Lower leg skin (tissue), 4 donors: ENCODE data around the gene LRRC9. TPM values are rescaled to one million over a fixed set of nuclear protein-coding genes. Genes with fewer than 3 reads are reported as not detected.
"Not testable (repeated sequence)": the region's sequence is repeated elsewhere in the genome, so short reads cannot be mapped to it uniquely, and the experiment has no call there.

Experiments used
- DNase-seq, 2 donors: peaks; one replicate each; pipeline ENCODE4 v3.0.0-alpha.2; 2019; ENCODE audit warnings: low spot score in 2 of 2
- H3K4me3 ChIP-seq: fragments of 200-600 bp; sonication (generic); 2 replicates; pipeline ENCODE4 v1.5.1; 2017; ENCODE audit warnings: mild to moderate bottlenecking, low read depth; ENCODE audit not compliant: poor library complexity, severe bottlenecking
- CTCF ChIP-seq, 3 donors: fragments of 450-650 bp; IDR thresholded peaks; one replicate each; pipeline ENCODE4 v1.5.1; 2016; ENCODE audit warnings: antibody characterized with exemption in 3 of 3, mild to moderate bottlenecking in 3 of 3, moderate library complexity in 2 of 3
- POLR2A ChIP-seq, 2 donors: fragments of 450-650 bp; IDR thresholded peaks; one replicate each; pipeline ENCODE4 v1.6.1; 2016 to 2017; ENCODE audit warnings: antibody characterized with exemption in 2 of 2, mild to moderate bottlenecking in 1 of 2, moderate library complexity in 1 of 2
- WGBS, 2 donors: methylation state at CpG; one replicate each; pipeline ENCODE4 v1.1.5; 2018; 5-methylcytosine and 5-hydroxymethylcytosine counted together
- intact Hi-C: fragments of 100-400 bp; cut with DNase I; formaldehyde crosslinking; loops from one replicate; pipeline ENCODE4 v1.15.0; 2023; ENCODE audit warnings: low total_unique reads
- total RNA-seq, 4 donors: library from RNA; depleted of rRNA; stranded (reverse); fragments of >200 nt; gene quantifications; one replicate each; pipeline ENCODE4 v1.1.0, GENCODE V29; 2016

Gene LRRC9
- total RNA-seq, 4 donors from 2014 or later: not detected

- TF ChIP-seq POLR2A (IDR thresholded peaks at IDR 0.05) (no peak), CTCF (IDR thresholded peaks at IDR 0.05) (no peak)
- intact Hi-C loops: no loop called here
- 86 to 88% methylated on average over 6 of the region's 6 CpGs for WGBS, 2 donors
- DNase-seq: no peak
- H3K4me3 ChIP-seq: no peak overlapping the region
Observed at GRCh38 chr14:60097974-60098373, 178.0 kb downstream of the LRRC9 start.

- 94 to 97% methylated on average over 7 of the region's 7 CpGs for WGBS, 2 donors
- intact Hi-C loops, DNase-seq, H3K4me3 ChIP-seq: not testable (repeated sequence)
Observed at GRCh38 chr14:60099855-60100254, 179.9 kb downstream of the LRRC9 start.

- intact Hi-C loops: no loop called here
- no peak for DNase-seq
- 65 to 70% methylated on average over 1 of the region's 1 CpG for WGBS, 2 donors
- no peak for TF ChIP-seq POLR2A (IDR thresholded peaks at IDR 0.05)
- no peak overlapping the region for H3K4me3 ChIP-seq
Observed at GRCh38 chr14:60101786-60102185, 181.8 kb downstream of the LRRC9 start.

- WGBS, 2 donors: 29 to 33% methylated on average over 2 of the region's 2 CpGs
- DNase-seq: no peak
- intact Hi-C loops: no loop called here
- no peak for TF ChIP-seq CTCF (IDR thresholded peaks at IDR 0.05)
- TF ChIP-seq POLR2A (IDR thresholded peaks at IDR 0.05): no peak
- H3K4me3 ChIP-seq: no peak overlapping the region
Observed at GRCh38 chr14:60102389-60102788, 182.4 kb downstream of the LRRC9 start.

GRCh38 chr14:60106339-60106738 is 186.4 kb downstream of the LRRC9 start:
- intact Hi-C loops: no loop called here
- DNase-seq: no peak
- WGBS, 2 donors: 42 to 53% methylated on average over 2 of the region's 2 CpGs
- H3K4me3 ChIP-seq: no peak overlapping the region
- no peak for TF ChIP-seq CTCF (IDR thresholded peaks at IDR 0.05)
- TF ChIP-seq POLR2A (IDR thresholded peaks at IDR 0.05): no peak

- intact Hi-C loops: no loop called here
- no peak overlapping the region for H3K4me3 ChIP-seq
- no peak for TF ChIP-seq POLR2A (IDR thresholded peaks at IDR 0.05)
- no peak for TF ChIP-seq CTCF (IDR thresholded peaks at IDR 0.05)
- no peak for DNase-seq
- 67 to 70% methylated on average over 4 of the region's 4 CpGs for WGBS, 2 donors
Observed at GRCh38 chr14:60107477-60107876, 187.5 kb downstream of the LRRC9 start.

GRCh38 chr14:60111732-60112131 is 191.8 kb downstream of the LRRC9 start:
- 91 to 97% methylated on average over 2 of the region's 2 CpGs for WGBS, 2 donors
- no peak for TF ChIP-seq POLR2A (IDR thresholded peaks at IDR 0.05)
- no peak overlapping the region for H3K4me3 ChIP-seq
- DNase-seq: no peak
- intact Hi-C loops: no loop called here

Other genes with a start within 250 kb of the LRRC9 start
- 1 to 10 TPM; 5.1 to 8.1 (median 5.8) TPM for gene RTN1, start 49.4 kb upstream of the LRRC9 start, total RNA-seq
- gene PCNX4, start 171.8 kb downstream of the LRRC9 start, total RNA-seq: 10 to 100 TPM; 24.7 to 48.0 (median 27.9) TPM
- 100 to 1,000 TPM in 1 of 4 donors, 10 to 100 TPM in 3; 52.1 to 102 (median 75.7) TPM for gene DHRS7, start 245.3 kb downstream of the LRRC9 start, total RNA-seq